ENCODE measurements around the gene MKNK1.

GRCh38 chr1:46615735-46616134, 11.7 kb upstream of the MKNK1 start:
- TF ChIP-seq CTCF (IDR thresholded peaks at IDR 0.05; ENCODE audit: insufficient read depth, low read length) (no peak), REST (IDR thresholded peaks at IDR 0.05; ENCODE audit: insufficient replicate concordance, low read depth) (no peak), GABPA (IDR thresholded peaks at IDR 0.05; ENCODE audit: low read depth) (no peak), POLR2AphosphoS5 (IDR thresholded peaks at IDR 0.05; ENCODE audit: low read depth) (no peak)

Data from HL-60 (cell line).